GM19467 (cell line): ENCODE measurements around the gene CPSF4.
A peak's percentile ranks its signal among the peaks of the same experiment; 100 is the strongest.

Experiments used
- ATAC-seq: cut with Tn5 transposase; IDR thresholded peaks from one replicate; pipeline ENCODE4 v1.9.1; 2021; ENCODE audit warnings: mild to moderate bottlenecking, moderate library complexity; ENCODE audit not compliant: unreplicated experiment

The CPSF4 gene

GRCh38 chr7:99438573-99439480, at the start of gene CPSF4, which contains the start of gene PTCD1:
Gene CPSF4 (plus strand): TSS chr7:99438943. CDS start chr7:99439083, 140 bp downstream.
Gene PTCD1 (minus strand): TSS chr7:99438798. CDS start chr7:99435242, 3,556 bp downstream.
- ATAC-seq: peak; percentile 86

GRCh38 chr7:99389772-99390171, 49.0 kb upstream of the CPSF4 start:
- no peak for ATAC-seq

- no peak for ATAC-seq
Observed at GRCh38 chr7:99390941-99391602, 47.7 kb upstream of the CPSF4 start.

- ATAC-seq: no peak
Observed at GRCh38 chr7:99392046-99392445, 46.7 kb upstream of the CPSF4 start.

GRCh38 chr7:99392659-99393354, 45.9 kb upstream of the CPSF4 start:
- peak; percentile 49 for ATAC-seq

GRCh38 chr7:99393355-99394187, 45.2 kb upstream of the CPSF4 start:
- no peak for ATAC-seq

- ATAC-seq: no peak
Observed at GRCh38 chr7:99394188-99394502, 44.6 kb upstream of the CPSF4 start.

- ATAC-seq: no peak
Observed at GRCh38 chr7:99395616-99396327, 43.0 kb upstream of the CPSF4 start.

- no peak for ATAC-seq
Observed at GRCh38 chr7:99396418-99397296, 42.1 kb upstream of the CPSF4 start.

- no peak for ATAC-seq
Observed at GRCh38 chr7:99397297-99397983, 41.3 kb upstream of the CPSF4 start.

- no peak for ATAC-seq
Observed at GRCh38 chr7:99398891-99399445, 39.8 kb upstream of the CPSF4 start.

GRCh38 chr7:99399597-99399996, 39.1 kb upstream of the CPSF4 start:
- no peak for ATAC-seq

- no peak for ATAC-seq
Observed at GRCh38 chr7:99402854-99403253, 35.9 kb upstream of the CPSF4 start.

GRCh38 chr7:99403764-99404163, 35.0 kb upstream of the CPSF4 start:
- ATAC-seq: no peak

- no peak for ATAC-seq
Observed at GRCh38 chr7:99404235-99404976, 34.3 kb upstream of the CPSF4 start.

- no peak for ATAC-seq
Observed at GRCh38 chr7:99404977-99405320, 33.8 kb upstream of the CPSF4 start.

GRCh38 chr7:99406557-99406956, 32.2 kb upstream of the CPSF4 start:
- no peak for ATAC-seq
